HG03460 (cell line): ENCODE results near the gene PPP3CA.

ENCODE experiments used
- ATAC-seq: cut with Tn5 transposase; IDR thresholded peaks from one replicate; pipeline ENCODE4 v1.9.1; 2021; ENCODE audit not compliant: unreplicated experiment

Gene PPP3CA

DNA sequence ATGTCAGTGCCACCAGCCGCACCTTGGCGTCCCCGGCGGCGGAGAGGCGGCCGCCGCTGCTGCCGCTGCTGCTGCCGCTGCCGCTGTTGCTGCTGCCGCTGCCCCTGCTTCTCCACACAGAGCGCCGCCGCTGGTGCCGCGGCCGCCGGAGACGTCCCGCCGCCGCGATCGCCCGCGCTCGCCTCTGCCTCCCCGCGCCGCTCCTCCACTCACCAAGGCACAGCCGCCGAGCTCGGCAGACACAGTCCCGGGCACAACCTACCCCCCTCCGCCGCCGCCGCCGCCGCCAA, at the start of gene PPP3CA:
Gene PPP3CA, minus strand, starts transcription at position 260 of the 290 bp plus-strand sequence.
- peak; percentile 15 for ATAC-seq

GRCh38 chr4:101393256-101393655, 45.9 kb upstream of the PPP3CA start:
- no peak for ATAC-seq

- no peak for ATAC-seq
These were observed 23.4 kb upstream of the PPP3CA start for GRCh38 chr4:101370663-101371210.

DNA sequence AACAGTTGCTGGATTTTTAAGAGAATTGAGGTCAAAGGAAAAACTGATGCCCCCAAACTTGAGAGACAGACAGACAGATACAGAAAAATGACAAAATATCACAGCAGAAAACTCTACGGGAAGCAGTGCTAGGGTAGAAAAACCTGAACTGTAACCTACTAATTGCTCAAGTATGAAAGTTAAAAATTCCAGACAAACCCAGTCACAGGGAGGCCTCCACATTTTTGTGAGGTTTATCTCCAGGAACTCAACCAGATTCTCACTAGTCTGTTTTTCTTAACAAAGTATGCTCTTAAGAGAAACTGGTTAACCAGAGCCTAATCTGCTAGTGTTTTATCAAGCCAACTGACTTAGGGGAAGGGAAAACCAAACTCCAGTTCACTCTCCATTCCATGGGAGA, 19.9 kb upstream of the PPP3CA start:
- ATAC-seq, result no peak

- ATAC-seq, result no peak
These were observed 19.0 kb upstream of the PPP3CA start for GRCh38 chr4:101366331-101366730.

GRCh38 chr4:101357751-101358150, 10.4 kb upstream of the PPP3CA start:
- no peak for ATAC-seq

DNA sequence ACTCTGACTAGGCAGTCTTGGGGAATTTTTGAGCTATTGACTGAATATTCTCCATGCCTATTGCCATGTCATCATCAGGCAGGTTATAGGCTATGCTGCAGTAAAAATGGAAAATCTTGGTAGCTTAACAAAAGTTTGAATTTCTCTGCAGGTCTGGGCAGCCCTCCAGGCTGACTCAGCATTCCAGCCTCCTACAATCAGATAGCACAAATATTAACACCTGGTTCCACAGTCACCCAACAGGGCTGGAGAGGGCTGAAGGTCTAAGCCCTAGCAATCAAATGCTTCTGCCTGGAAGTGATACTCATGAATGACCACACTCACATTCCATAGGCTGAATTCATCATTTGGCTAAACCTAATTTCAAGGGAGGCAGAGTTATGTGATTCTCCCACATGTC, 9.6 kb upstream of the PPP3CA start:
- ATAC-seq, result no peak

- no peak for ATAC-seq
These were observed 8.7 kb upstream of the PPP3CA start for GRCh38 chr4:101355767-101356702.

DNA sequence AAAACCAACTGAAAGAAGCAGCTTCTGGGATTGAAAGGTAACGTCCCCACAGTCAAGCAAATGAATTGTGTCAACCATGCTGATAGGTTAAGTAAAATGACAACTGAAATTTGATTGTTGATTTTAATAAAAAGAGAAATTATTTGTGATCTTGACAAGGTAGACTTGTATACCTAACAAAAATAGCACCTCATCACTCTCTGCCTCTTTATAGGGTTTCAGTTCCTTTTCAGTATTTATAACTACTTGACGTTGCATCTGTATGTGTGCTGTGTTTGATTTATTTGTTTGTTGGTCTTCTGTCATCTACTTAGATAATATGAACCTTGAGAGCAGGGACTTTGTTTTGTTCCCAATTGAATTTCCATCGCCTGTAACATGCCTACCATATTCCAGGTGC, 7.9 kb upstream of the PPP3CA start:
- peak; percentile 95 for ATAC-seq

DNA sequence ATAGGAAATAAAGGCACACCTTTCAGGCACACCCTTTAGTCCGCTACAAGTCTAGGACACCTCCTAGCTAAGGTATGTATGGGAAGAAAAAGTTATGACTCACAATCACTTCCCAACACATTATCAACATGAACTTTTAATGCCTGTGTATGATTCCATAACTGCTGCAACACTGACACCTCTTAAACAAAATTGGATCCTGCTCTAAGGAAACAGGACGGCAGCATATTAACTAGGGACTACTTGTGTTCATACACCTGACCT, 2.4 kb upstream of the PPP3CA start:
- no peak for ATAC-seq

GRCh38 chr4:101348995-101349800, 1.9 kb upstream of the PPP3CA start:
- ATAC-seq, result no peak

DNA sequence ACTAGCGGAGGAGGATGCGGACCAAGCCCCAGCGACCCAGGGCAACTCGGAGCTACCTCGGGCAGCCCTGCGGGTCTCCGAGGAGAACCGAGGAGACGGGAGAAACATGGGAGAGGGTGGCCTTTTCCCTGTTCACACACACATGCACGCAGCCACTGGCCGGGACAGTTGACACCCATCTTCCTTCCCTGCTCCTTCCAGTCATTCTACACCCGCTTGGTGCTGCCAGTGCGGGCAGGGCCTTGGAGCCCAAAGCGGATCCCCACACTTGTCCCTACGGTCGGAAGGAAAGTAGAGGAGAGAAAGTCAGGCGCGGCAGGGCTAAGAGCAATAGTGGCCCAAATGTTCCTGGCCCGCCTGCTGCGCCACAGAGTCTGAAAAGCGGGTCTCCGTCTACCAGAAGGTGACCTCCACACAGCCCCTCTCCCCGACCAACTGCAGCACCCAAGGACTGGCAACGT, 1.1 kb upstream of the PPP3CA start:
- ATAC-seq, result no peak

DNA sequence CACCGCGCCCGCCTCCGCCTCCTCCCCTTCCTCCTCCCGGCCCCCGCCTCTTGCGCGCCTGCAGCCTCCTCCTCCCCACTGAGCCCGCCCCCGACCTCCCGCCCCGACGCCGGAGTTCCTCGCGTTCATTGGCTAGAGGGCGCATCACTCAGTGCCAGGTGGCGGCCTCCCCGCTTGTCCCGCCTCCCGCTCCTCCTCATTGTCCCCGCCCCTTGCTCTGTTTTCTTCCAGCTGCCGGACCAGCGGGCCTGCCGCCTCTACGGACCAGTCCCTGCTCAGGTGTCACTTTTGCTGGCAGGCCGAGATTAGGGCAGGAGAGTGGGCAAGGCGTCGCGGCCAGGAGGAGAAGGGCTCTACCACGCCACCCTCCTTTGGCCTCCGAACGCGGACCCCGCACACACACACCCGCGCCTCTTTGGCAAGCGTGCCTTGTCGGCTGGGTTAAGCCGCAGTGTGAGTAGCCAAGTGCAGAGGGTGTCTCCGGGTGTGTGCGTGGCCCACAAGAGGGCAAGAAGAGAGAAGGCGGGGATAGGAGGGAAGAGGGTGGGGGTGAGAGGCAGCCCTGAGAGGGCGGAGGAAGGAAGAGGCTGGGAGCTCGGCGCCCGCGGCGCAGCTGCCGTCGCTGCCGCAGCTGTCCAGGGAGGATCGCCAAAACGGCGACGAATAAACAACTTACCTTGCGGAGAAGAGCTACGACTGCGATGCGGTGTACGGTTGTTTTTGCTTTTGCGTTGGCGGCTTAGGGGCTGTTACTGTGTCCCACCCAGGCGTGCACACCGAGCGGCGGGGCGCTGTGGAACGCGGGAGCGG, 436 bp upstream of the PPP3CA start:
- ATAC-seq, result peak; percentile 73

DNA sequence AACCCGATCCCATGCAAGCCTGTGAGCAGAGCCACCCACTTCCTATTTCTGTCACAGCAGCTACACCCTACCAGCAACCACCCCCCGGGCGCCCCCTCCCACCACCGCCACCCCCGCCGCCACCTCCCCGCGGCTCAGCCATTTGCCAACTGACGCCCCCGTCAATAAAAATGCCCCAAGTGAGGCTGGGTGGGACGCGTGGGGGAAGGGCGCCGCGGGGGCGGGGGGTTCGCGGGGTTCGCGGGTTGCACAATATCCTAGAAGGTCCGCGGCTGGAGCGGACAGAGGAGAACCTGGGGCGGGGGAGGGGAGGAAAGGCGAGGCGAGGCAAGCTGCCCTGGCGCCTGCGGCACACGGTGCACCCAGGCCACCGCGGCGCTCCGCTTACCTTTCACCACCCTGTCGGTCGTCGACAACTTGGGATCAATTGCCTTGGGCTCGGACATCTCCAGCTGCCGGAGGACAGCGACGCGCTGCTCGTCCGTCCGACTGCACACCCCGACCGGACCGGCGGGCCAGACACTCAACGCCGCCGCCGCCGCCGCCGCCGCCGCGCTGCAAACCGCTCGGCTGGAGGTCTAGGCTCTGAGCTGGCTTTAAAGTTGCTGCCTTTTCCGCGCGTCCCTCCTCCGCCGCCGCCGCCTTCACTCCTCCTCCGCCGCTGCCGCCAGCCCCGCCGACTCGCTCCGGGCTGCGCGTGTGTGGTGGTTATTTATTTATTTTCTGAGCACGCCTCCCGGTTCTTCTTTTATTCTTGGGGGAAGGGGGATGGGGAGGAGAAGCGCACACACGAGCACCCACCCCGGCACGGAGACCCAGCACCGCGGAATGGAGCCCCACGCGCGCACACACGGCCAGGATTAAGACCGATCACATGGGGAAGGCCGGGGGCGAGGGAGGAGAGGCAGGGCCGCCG, 717 bp downstream of the PPP3CA start:
- peak; percentile 9 for ATAC-seq

GRCh38 chr4:101345596-101346350, 1.6 kb downstream of the PPP3CA start:
- no peak for ATAC-seq

DNA sequence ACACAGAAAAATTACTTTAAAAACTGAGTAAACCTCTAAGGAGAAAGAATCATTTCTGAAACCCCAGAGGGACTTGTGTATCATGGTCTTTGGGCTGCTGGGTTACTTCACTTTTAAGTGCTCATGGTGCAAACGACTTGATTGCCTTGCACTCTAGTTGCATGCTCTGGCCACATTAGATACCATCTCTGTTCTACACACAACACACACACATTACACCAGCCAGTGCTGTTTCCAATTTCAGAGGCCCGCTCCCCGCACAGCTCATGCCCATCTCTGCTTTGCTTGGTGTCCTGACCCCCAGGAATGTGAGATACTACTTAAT, 2.1 kb downstream of the PPP3CA start:
- ATAC-seq, result no peak

GRCh38 chr4:101339332-101339731, 8.0 kb downstream of the PPP3CA start:
- no peak for ATAC-seq

GRCh38 chr4:101337688-101338087, 9.6 kb downstream of the PPP3CA start:
- ATAC-seq, result no peak

GRCh38 chr4:101334963-101335572, 12.3 kb downstream of the PPP3CA start:
- peak; percentile 49 for ATAC-seq
